ENCODE results near the gene TRAPPC14.

The TRAPPC14 gene

GRCh38 chr7:100127866-100128636, 30.5 kb downstream of the TRAPPC14 start:
- DNase-seq: peak; percentile 51
- H3K23ac ChIP-seq (ENCODE audit: low read length): no peak overlapping the region
- no peak overlapping the region for H2BK5ac ChIP-seq (ENCODE audit: low read length)
- H3K27me3 ChIP-seq (ENCODE audit: insufficient read depth, low read length, poor library complexity): no peaks in the 10 kb centered on the region
- peak overlapping the region; percentile 63 for H3K4me3 ChIP-seq (ENCODE audit: low read length)
- peak overlapping the region; percentile 72 for H3K4me2 ChIP-seq (ENCODE audit: low read length)
- peak overlapping the region; percentile 11 for H3K18ac ChIP-seq (ENCODE audit: low read length)
- no peak overlapping the region for H2AK5ac ChIP-seq (ENCODE audit: low read length)
- no peak overlapping the region for H2BK120ac ChIP-seq (ENCODE audit: low read depth, low read length)
- peak overlapping the region; percentile 2 for H4K8ac ChIP-seq (ENCODE audit: low read depth, low read length)
- H3K9ac ChIP-seq (ENCODE audit: low read length): peak overlapping the region; percentile 91
- H3K79me2 ChIP-seq (ENCODE audit: control insufficient read depth, insufficient read depth, low read length): no peaks in the 10 kb centered on the region
- peak overlapping the region; percentile 74 for H3K4ac ChIP-seq (ENCODE audit: low read depth, low read length)
- no peak overlapping the region for H3K27ac ChIP-seq (ENCODE audit: low read depth, low read length)
- H3K36me3 ChIP-seq (ENCODE audit: control insufficient read depth, insufficient read depth, low read length): no peaks in the 10 kb centered on the region
- H2BK15ac ChIP-seq (replicated peaks; ENCODE audit: low read depth): no peak overlapping the region
- no CpG with 5 or more reads among the region's 37 CpGs for WGBS (ENCODE audit: extremely low coverage, insufficient coverage, low lambda C conversion rate)
- H3K4me1 ChIP-seq (ENCODE audit: control insufficient read depth, low read depth, low read length): peaks cover 2% of the 10 kb centered on the region
- H3K56ac ChIP-seq (ENCODE audit: low read length): peak overlapping the region; percentile 94
- no peaks in the 10 kb centered on the region for H3K79me1 ChIP-seq (ENCODE audit: low read length)
- H4K5ac ChIP-seq (ENCODE audit: low read length): no peak overlapping the region

DNA sequence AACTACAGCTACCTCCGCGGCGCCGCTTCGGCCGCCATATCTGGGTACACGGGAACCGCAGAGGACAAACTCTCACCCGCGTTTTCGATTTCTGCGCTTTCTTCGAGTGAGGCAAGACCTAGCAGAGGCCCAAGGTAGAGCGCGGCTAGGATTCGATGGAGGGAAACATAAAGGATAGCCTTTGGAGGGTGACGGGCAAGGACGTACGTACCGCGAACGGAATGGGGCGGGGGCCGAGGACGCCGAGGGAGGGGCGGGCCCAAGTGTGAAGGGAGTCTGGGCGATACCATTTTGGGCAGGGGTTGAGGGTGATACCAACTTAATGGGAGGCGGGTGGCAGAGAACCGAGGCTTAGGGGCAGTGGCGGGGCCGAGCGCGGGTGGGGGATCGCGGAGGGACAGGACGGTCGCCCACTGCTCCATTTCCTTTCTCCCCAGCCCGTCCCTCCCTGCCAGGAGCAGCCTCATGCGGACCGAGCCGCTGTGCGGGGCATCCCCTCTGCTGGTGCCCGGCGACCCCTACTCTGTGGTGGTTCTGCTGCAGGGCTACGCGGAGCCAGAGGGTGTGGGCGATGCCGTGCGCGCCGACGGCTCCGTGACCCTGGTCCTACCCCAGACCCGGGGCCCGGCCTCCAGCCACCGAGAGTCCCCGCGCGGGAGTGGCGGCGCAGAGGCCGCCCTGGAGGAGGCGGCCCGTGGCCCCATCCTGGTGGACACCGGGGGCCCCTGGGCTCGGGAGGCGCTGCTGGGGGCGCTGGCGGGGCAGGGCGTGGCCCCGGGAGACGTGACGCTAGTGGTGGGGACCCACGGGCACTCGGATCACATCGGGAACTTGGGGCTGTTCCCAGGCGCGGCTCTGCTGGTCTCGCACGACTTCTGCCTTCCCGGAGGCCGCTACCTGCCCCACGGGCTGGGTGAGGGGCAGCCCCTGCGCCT, 31.3 kb downstream of the TRAPPC14 start, which contains the start of gene MBLAC1:
Gene MBLAC1 (plus strand): TSS at position 37 of the 935 bp plus-strand sequence. CDS start 429 bp downstream, at position 466.
- no CpG with 5 or more reads among the region's 85 CpGs for WGBS (ENCODE audit: extremely low coverage, insufficient coverage, low lambda C conversion rate)
- Histone ChIP-seq H2BK5ac (ENCODE audit: low read length) (peak within 1 kb of the TSS; percentile 61), H3K79me1 (ENCODE audit: low read length) (no peaks in the 10 kb centered on the region), H3K23ac (ENCODE audit: low read length) (peak within 1 kb of the TSS; percentile 66), H3K4me3 (ENCODE audit: low read length) (peak within 1 kb of the TSS; percentile 69), H3K18ac (ENCODE audit: low read length) (peak within 1 kb of the TSS; percentile 19), H2BK120ac (ENCODE audit: low read depth, low read length) (no peak within 1 kb of the TSS), H3K9ac (ENCODE audit: low read length) (peak within 1 kb of the TSS; percentile 91), H3K27ac (ENCODE audit: low read depth, low read length) (peak within 1 kb of the TSS; percentile 91), H4K5ac (ENCODE audit: low read length) (no peak within 1 kb of the TSS), H3K56ac (ENCODE audit: low read length) (peak within 1 kb of the TSS; percentile 94), H2BK15ac (replicated peaks; ENCODE audit: low read depth) (no peak within 1 kb of the TSS), H4K8ac (ENCODE audit: low read depth, low read length) (peak within 1 kb of the TSS; percentile 2), H3K36me3 (ENCODE audit: control insufficient read depth, insufficient read depth, low read length) (no peaks in the 10 kb centered on the region), H3K4ac (ENCODE audit: low read depth, low read length) (peak within 1 kb of the TSS; percentile 74), H2AK5ac (ENCODE audit: low read length) (no peak within 1 kb of the TSS), H3K4me2 (ENCODE audit: low read length) (peak within 1 kb of the TSS; percentile 72), H3K4me1 (ENCODE audit: control insufficient read depth, low read depth, low read length) (peaks cover 2% of the 10 kb centered on the region), H3K27me3 (ENCODE audit: insufficient read depth, low read length, poor library complexity) (no peaks in the 10 kb centered on the region), H3K79me2 (ENCODE audit: control insufficient read depth, insufficient read depth, low read length) (no peaks in the 10 kb centered on the region)
- DNase-seq: peak; percentile 95

GRCh38 chr7:100126239-100126930, 32.1 kb downstream of the TRAPPC14 start:
- Histone ChIP-seq H2AK5ac (ENCODE audit: low read length) (no peak overlapping the region), H3K23ac (ENCODE audit: low read length) (peak overlapping the region; percentile 59), H3K79me2 (ENCODE audit: control insufficient read depth, insufficient read depth, low read length) (no peaks in the 10 kb centered on the region), H3K4me3 (ENCODE audit: low read length) (peak overlapping the region; percentile 69), H2BK120ac (ENCODE audit: low read depth, low read length) (no peak overlapping the region), H4K5ac (ENCODE audit: low read length) (no peak overlapping the region), H3K56ac (ENCODE audit: low read length) (peak overlapping the region; percentile 94), H3K79me1 (ENCODE audit: low read length) (no peaks in the 10 kb centered on the region), H3K27me3 (ENCODE audit: insufficient read depth, low read length, poor library complexity) (no peaks in the 10 kb centered on the region), H3K9ac (ENCODE audit: low read length) (peak overlapping the region; percentile 91), H3K4ac (ENCODE audit: low read depth, low read length) (no peak overlapping the region), H3K4me1 (ENCODE audit: control insufficient read depth, low read depth, low read length) (peaks cover 2% of the 10 kb centered on the region), H3K36me3 (ENCODE audit: control insufficient read depth, insufficient read depth, low read length) (no peaks in the 10 kb centered on the region), H3K4me2 (ENCODE audit: low read length) (peak overlapping the region; percentile 57), H3K27ac (ENCODE audit: low read depth, low read length) (peak overlapping the region; percentile 91), H2BK5ac (ENCODE audit: low read length) (peak overlapping the region; percentile 61), H2BK15ac (replicated peaks; ENCODE audit: low read depth) (no peak overlapping the region), H3K18ac (ENCODE audit: low read length) (peak overlapping the region; percentile 19), H4K8ac (ENCODE audit: low read depth, low read length) (no peak overlapping the region)
- WGBS (ENCODE audit: extremely low coverage, insufficient coverage, low lambda C conversion rate): no CpG with 5 or more reads among the region's 29 CpGs
- no peak for DNase-seq

DNA sequence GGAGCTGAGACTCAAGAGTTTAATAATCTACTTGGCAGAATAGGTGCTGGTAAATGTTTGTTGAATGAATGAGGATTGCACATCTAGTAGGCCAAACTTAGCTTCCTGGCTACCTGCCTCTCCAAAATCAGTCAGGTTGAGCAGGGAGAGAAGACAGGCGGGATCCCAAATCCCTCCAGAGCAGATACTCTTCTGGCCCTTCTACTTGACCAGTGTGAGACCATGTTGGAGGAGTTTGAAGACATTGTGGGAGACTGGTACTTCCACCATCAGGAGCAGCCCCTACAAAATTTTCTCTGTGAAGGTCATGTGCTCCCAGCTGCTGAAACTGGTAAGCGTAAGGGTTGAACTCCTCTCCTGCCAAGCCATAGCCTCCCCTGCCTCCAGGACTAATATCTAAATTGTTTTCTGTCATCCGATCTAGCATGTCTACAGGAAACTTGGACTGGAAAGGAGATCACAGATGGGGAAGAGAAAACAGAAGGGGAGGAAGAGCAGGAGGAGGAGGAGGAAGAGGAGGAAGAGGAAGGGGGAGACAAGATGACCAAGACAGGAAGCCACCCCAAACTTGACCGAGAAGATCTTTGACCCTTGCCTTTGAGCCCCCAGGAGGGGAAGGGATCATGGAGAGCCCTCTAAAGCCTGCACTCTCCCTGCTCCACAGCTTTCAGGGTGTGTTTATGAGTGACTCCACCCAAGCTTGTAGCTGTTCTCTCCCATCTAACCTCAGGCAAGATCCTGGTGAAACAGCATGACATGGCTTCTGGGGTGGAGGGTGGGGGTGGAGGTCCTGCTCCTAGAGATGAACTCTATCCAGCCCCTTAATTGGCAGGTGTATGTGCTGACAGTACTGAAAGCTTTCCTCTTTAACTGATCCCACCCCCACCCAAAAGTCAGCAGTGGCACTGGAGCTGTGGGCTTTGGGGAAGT, 34.0 kb downstream of the TRAPPC14 start:
- no peaks in the 10 kb centered on the region for H3K79me2 ChIP-seq (ENCODE audit: control insufficient read depth, insufficient read depth, low read length)
- no peak overlapping the region for H2BK5ac ChIP-seq (ENCODE audit: low read length)
- no peak overlapping the region for H3K4ac ChIP-seq (ENCODE audit: low read depth, low read length)
- H4K8ac ChIP-seq (ENCODE audit: low read depth, low read length): no peak overlapping the region
- H3K27me3 ChIP-seq (ENCODE audit: insufficient read depth, low read length, poor library complexity): no peaks in the 10 kb centered on the region
- WGBS (ENCODE audit: extremely low coverage, insufficient coverage, low lambda C conversion rate): no CpG with 5 or more reads among the region's 4 CpGs
- H3K4me2 ChIP-seq (ENCODE audit: low read length): no peak overlapping the region
- H2BK15ac ChIP-seq (replicated peaks; ENCODE audit: low read depth): no peak overlapping the region
- no peak overlapping the region for H4K5ac ChIP-seq (ENCODE audit: low read length)
- no peak overlapping the region for H3K56ac ChIP-seq (ENCODE audit: low read length)
- H3K36me3 ChIP-seq (ENCODE audit: control insufficient read depth, insufficient read depth, low read length): no peaks in the 10 kb centered on the region
- no peak overlapping the region for H3K4me3 ChIP-seq (ENCODE audit: low read length)
- H3K9ac ChIP-seq (ENCODE audit: low read length): no peak overlapping the region
- DNase-seq: no peak
- H3K23ac ChIP-seq (ENCODE audit: low read length): no peak overlapping the region
- no peak overlapping the region for H2BK120ac ChIP-seq (ENCODE audit: low read depth, low read length)
- no peak overlapping the region for H3K18ac ChIP-seq (ENCODE audit: low read length)
- no peak overlapping the region for H2AK5ac ChIP-seq (ENCODE audit: low read length)
- H3K4me1 ChIP-seq (ENCODE audit: control insufficient read depth, low read depth, low read length): peaks cover 4% of the 10 kb centered on the region
- H3K27ac ChIP-seq (ENCODE audit: low read depth, low read length): no peak overlapping the region
- H3K79me1 ChIP-seq (ENCODE audit: low read length): no peaks in the 10 kb centered on the region

DNA sequence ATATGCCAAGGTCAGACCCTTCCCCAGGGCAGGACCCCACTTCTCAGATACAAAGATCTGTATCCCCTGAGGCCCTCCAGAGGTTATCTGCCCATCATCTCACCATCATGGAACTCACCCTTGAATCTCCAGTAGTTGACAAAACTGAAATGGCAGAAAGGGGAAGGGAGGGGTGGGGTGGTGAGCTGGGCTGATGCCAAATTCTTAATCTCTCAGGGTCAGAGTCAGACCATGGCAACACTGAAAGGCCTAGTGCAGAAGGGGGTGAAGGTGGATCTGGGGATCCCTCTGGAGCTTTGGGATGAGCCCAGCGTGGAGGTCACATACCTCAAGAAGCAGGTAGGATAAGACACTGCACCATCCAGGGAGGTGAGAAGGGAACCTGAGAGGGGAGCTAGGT, 36.0 kb downstream of the TRAPPC14 start:
- Histone ChIP-seq H4K5ac (ENCODE audit: low read length) (no peak overlapping the region), H3K18ac (ENCODE audit: low read length) (no peak overlapping the region), H3K4me3 (ENCODE audit: low read length) (no peak overlapping the region), H3K27ac (ENCODE audit: low read depth, low read length) (no peak overlapping the region), H2BK5ac (ENCODE audit: low read length) (no peak overlapping the region), H3K27me3 (ENCODE audit: insufficient read depth, low read length, poor library complexity) (no peaks in the 10 kb centered on the region), H3K4ac (ENCODE audit: low read depth, low read length) (no peak overlapping the region), H3K56ac (ENCODE audit: low read length) (no peak overlapping the region), H2AK5ac (ENCODE audit: low read length) (no peak overlapping the region), H3K36me3 (ENCODE audit: control insufficient read depth, insufficient read depth, low read length) (no peaks in the 10 kb centered on the region), H3K9ac (ENCODE audit: low read length) (no peak overlapping the region), H3K79me1 (ENCODE audit: low read length) (peaks cover 3% of the 10 kb centered on the region), H3K23ac (ENCODE audit: low read length) (no peak overlapping the region), H2BK15ac (replicated peaks; ENCODE audit: low read depth) (no peak overlapping the region), H3K4me1 (ENCODE audit: control insufficient read depth, low read depth, low read length) (peaks cover 4% of the 10 kb centered on the region), H4K8ac (ENCODE audit: low read depth, low read length) (no peak overlapping the region), H3K79me2 (ENCODE audit: control insufficient read depth, insufficient read depth, low read length) (peaks cover 3% of the 10 kb centered on the region), H3K4me2 (ENCODE audit: low read length) (no peak overlapping the region), H2BK120ac (ENCODE audit: low read depth, low read length) (no peak overlapping the region)
- DNase-seq: no peak
- no CpG with 5 or more reads among the region's 1 CpG for WGBS (ENCODE audit: extremely low coverage, insufficient coverage, low lambda C conversion rate)

All from mesendoderm (in vitro differentiated cells).